Testis (tissue), 2 donors: ENCODE data around the gene EFNA3.

ENCODE experiments used
- POLR2A ChIP-seq: fragments of 450-650 bp; IDR thresholded peaks from one replicate; pipeline ENCODE4 v1.6.1; 2017; ENCODE audit warnings: antibody characterized with exemption, mild to moderate bottlenecking, moderate library complexity
- TF ChIP-seq, protein P1 (sequence below), 3 experiments: fragments of 450-650 bp in 2 of 3; fragments of 200-600 bp in 1 of 3; sonication (generic) in 1 of 3; IDR thresholded peaks; one replicate each; pipeline ENCODE4 v1.5.1; 2016 to 2019; ENCODE audit warnings: antibody characterized with exemption in 3 of 3, mild to moderate bottlenecking in 2 of 3, moderate library complexity in 1 of 3

- TF ChIP-seq, protein P1, sequence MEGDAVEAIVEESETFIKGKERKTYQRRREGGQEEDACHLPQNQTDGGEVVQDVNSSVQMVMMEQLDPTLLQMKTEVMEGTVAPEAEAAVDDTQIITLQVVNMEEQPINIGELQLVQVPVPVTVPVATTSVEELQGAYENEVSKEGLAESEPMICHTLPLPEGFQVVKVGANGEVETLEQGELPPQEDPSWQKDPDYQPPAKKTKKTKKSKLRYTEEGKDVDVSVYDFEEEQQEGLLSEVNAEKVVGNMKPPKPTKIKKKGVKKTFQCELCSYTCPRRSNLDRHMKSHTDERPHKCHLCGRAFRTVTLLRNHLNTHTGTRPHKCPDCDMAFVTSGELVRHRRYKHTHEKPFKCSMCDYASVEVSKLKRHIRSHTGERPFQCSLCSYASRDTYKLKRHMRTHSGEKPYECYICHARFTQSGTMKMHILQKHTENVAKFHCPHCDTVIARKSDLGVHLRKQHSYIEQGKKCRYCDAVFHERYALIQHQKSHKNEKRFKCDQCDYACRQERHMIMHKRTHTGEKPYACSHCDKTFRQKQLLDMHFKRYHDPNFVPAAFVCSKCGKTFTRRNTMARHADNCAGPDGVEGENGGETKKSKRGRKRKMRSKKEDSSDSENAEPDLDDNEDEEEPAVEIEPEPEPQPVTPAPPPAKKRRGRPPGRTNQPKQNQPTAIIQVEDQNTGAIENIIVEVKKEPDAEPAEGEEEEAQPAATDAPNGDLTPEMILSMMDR (IDR thresholded peaks at IDR 0.05), result no peak
- no peak for TF ChIP-seq POLR2A
Measured at GRCh38 chr1:155128755-155129473, 50.3 kb downstream of the EFNA3 start.
